Measurements from ENCODE around the gene BBS9. TPM values are rescaled to one million over a fixed set of nuclear protein-coding genes. Genes with fewer than 3 reads are reported as not detected.

BBS9 gene
- total RNA-seq, 4 donors from 2014 or later: 17.8 to 27.5 (median 24.7) TPM

- no peak for TF ChIP-seq CTCF (IDR thresholded peaks at IDR 0.05; ENCODE audit: low read depth)
Measured at GRCh38 chr7:33195264-33195663, 65.9 kb downstream of the BBS9 start.

- TF ChIP-seq CTCF (IDR thresholded peaks at IDR 0.05; ENCODE audit: low read depth): no peak
Measured at GRCh38 chr7:33196221-33196620, 66.9 kb downstream of the BBS9 start.

GRCh38 chr7:33200282-33200681 lies 70.9 kb downstream of the BBS9 start:
- no peak for TF ChIP-seq CTCF (IDR thresholded peaks at IDR 0.05; ENCODE audit: low read depth)

- TF ChIP-seq CTCF (IDR thresholded peaks at IDR 0.05; ENCODE audit: low read depth): no peak
Measured at GRCh38 chr7:33201821-33202220, 72.5 kb downstream of the BBS9 start.

- TF ChIP-seq CTCF (IDR thresholded peaks at IDR 0.05; ENCODE audit: low read depth): no peak
Measured at GRCh38 chr7:33210958-33211357, 81.6 kb downstream of the BBS9 start.

- TF ChIP-seq CTCF (IDR thresholded peaks at IDR 0.05; ENCODE audit: low read depth): no peak
Measured at GRCh38 chr7:33212144-33212543, 82.8 kb downstream of the BBS9 start.

- no peak for TF ChIP-seq CTCF (IDR thresholded peaks at IDR 0.05; ENCODE audit: low read depth)
Measured at GRCh38 chr7:33215992-33216391, 86.6 kb downstream of the BBS9 start.

All from subcutaneous adipose tissue (tissue), 4 donors.